Esophagus (tissue), 2 donors: Measurements from ENCODE around the gene CEACAM3. TPM values are rescaled to one million over a fixed set of nuclear protein-coding genes. Genes with fewer than 3 reads are reported as not detected.
A peak's percentile ranks its signal among the peaks of the same experiment; 100 is the strongest.
"Not testable (repeated sequence)": the region's sequence is repeated elsewhere in the genome, so short reads cannot be mapped to it uniquely, and the experiment has no call there.

Experiments used
- H3K27ac ChIP-seq, 2 donors: one replicate each; pipeline ENCODE4 v1.5.1; 2013; ENCODE audit warnings: low read depth in 2 of 2, mild to moderate bottlenecking in 2 of 2, inconsistent platforms in 1 of 2, low read length in 1 of 2, moderate library complexity in 1 of 2
- H3K27me3 ChIP-seq, 2 donors: one replicate each; pipeline ENCODE4 v1.6.1; 2013; ENCODE audit warnings: low read length in 2 of 2, control low read depth in 1 of 2, mild to moderate bottlenecking in 1 of 2; ENCODE audit not compliant: insufficient read depth in 2 of 2, control insufficient read depth in 1 of 2
- H3K36me3 ChIP-seq, 2 donors: one replicate each; pipeline ENCODE4 v1.6.1; 2013; ENCODE audit warnings: low read length in 1 of 2; ENCODE audit not compliant: control insufficient read depth in 2 of 2, insufficient read depth in 2 of 2
- H3K4me1 ChIP-seq, 2 donors: one replicate each; pipeline ENCODE4 v1.6.1; 2013; ENCODE audit warnings: low read length in 1 of 2; ENCODE audit not compliant: control insufficient read depth in 2 of 2, insufficient read depth in 2 of 2
- H3K4me3 ChIP-seq, 2 donors: one replicate each; pipeline ENCODE4 v1.5.1; 2013; ENCODE audit warnings: low read length in 2 of 2, mild to moderate bottlenecking in 2 of 2, low read depth in 1 of 2, moderate library complexity in 1 of 2
- H3K9me3 ChIP-seq, 2 donors: one replicate each; pipeline ENCODE4 v1.6.1; 2013; ENCODE audit warnings: mild to moderate bottlenecking in 2 of 2, low read depth in 1 of 2, low read length in 1 of 2, moderate library complexity in 1 of 2; ENCODE audit not compliant: control insufficient read depth in 2 of 2, insufficient read depth in 1 of 2
- WGBS, 2 donors: extraction: QIAGEN DNeasy Blood & Tissue Kit; methylation state at CpG; one replicate each; pipeline ENCODE4 v1.1.7; 2013; 5-methylcytosine and 5-hydroxymethylcytosine counted together
- polyA plus RNA-seq, 2 donors: library from polyadenylated mRNA; stranded (reverse); fragments of 200-250 nt; gene quantifications; one replicate each; pipeline ENCODE4 v1.2.3, GENCODE V29; 2013
- donor health status: healthy with polysubstance abuse.
- donor health status: Bipolar disorder and iron deficiency.

CEACAM3 gene
- polyA plus RNA-seq, 2 donors = 0.76 to 3.1 TPM

DNA sequence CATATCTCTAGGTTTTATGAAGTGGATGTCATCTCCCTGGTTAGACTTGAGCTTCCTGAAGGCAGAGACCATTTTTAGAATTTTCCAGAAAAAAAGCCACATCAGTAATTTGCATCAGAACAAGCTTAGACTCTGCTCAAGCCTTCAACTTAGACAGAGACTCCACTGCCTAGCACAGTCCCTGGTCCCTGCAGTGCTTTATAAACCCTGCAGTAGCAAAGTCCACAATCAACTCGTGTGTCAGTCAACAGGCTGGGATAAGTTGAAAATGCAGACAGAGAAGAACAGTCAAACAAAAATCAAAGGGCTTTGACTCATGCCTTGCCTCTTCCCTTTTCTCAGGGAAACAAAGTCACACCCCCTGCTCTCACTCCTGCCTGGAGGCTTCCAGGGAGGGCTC, 7.9 kb upstream of the CEACAM3 start:
- H3K27me3 ChIP-seq, H3K9me3 ChIP-seq, H3K36me3 ChIP-seq, H3K4me3 ChIP-seq, H3K4me1 ChIP-seq, H3K27ac ChIP-seq: not testable (repeated sequence)
- no CpG with 5 or more reads among the region's 1 CpG for WGBS, 2 donors

DNA sequence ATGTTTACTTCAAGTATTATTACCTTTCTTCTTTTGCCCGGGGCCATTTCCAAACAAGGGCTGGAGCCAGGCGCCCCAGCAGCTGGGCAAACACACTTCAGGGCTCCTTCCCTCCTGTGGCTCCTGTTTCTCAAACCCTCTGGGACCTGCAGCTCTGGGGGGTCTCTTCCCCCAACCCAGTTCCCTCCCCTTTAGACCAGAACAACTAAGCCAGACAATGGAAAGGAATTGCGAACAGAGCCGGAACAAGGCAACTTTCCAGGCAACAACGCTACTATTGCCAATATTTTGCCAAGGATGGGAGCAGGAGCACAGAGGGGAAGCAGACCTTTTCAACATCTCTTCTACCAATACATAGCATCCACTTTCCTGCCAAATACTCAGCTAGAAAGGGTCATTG, 7.3 kb upstream of the CEACAM3 start:
- 48 to 65% methylated on average over 3 of the region's 5 CpGs for WGBS, 2 donors
- H3K4me1 ChIP-seq, H3K9me3 ChIP-seq, H3K27me3 ChIP-seq, H3K27ac ChIP-seq, H3K36me3 ChIP-seq, H3K4me3 ChIP-seq: not testable (repeated sequence)

DNA sequence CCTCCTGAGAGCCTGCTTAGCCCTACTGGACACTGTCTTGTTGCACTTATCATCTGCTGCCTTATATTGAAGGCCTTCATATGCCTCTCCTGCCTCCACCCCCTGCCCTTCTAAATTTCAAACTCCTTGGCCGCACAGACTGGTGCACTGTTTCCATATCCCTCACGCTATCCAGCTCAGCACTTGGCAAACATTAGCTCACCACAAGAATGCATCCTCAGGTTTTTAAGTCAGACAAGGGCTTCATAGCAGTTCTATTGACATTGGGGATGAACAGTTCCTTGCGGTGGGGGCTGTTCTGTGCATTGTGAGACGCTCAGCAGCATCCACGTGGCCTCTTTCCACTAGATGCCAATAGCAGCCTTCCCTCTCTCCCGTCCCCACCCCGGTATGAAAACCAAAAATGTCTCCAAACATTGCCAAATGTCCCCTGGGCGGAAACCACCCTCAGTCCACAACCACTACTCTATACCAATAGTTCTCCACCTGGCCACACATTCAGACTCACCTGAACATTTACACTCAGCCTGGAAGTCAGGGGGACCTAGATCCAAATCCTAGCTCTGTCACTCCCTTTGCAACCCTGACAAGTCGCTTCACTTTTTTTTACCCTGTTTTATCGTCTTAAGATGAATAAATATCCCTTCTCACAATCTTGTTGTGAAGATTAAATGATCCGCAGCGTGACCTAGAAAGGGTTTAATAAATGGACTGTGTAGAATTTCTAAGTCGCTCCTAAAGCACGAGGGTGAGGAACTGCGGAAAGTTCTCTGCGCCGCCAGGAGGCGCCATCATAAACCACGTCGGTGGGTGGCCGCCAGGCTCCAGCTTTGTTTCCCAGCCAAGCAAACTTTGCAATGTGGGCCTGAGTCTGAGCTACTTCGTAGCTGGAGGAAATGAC, 3.6 kb upstream of the CEACAM3 start:
- Histone ChIP-seq H3K4me1 (no peaks in the 10 kb centered on the region), H3K4me3 (no peak overlapping the region), H3K36me3 (no peaks in the 10 kb centered on the region), H3K27me3 (no peaks in the 10 kb centered on the region), H3K9me3 (no peaks in the 10 kb centered on the region), H3K27ac (no peak overlapping the region)
- 17 to 23% methylated on average over 22 of the region's 22 CpGs for whole genome bisulfite sequencing, 2 donors

DNA sequence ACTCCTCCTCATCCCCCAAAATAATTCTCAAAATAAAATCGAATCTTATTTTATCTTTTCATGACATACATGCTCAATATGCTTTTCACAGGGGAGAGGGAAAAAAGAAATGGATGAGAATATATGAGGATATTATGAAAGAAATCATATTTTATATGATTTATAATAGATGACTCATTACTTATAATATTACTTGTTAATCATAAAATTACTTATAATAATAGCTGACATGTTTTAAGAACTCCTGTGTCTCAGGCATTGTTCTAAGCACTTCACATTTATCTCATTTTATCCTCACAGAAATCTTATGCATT, 3.0 kb upstream of the CEACAM3 start:
- no peak overlapping the region for H3K27ac ChIP-seq
- H3K4me3 ChIP-seq = no peak overlapping the region
- 5% methylated on average over 1 of the region's 1 CpG for WGBS, 2 donors
- H3K9me3 ChIP-seq = no peaks in the 10 kb centered on the region
- H3K27me3 ChIP-seq = no peaks in the 10 kb centered on the region
- no peaks in the 10 kb centered on the region for H3K4me1 ChIP-seq
- H3K36me3 ChIP-seq = no peaks in the 10 kb centered on the region

DNA sequence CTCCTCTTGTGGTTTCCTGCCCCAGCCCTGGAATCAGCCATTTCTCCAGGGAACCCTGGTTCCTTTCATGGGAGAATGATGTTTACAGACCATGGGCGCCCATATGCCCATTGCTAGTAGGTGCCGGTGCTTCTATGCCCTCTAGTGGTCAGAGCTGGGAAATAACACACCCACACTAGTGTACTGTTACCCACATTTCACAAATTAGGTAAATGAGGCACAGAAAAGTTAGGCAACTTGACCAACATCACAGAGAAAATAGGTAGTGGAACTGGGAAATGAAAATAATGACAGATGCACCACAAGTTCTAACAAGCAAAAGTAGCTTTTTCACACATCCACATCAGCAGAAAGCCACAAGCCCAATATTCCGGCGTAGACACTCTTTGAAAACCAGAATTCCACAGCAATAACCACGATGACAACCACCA, 1.3 kb upstream of the CEACAM3 start:
- Histone ChIP-seq H3K27me3 (no peaks in the 10 kb centered on the region), H3K27ac (no peak overlapping the region), H3K4me1 (peaks cover 0 to 3% of the 10 kb centered on the region in 2 donors), H3K9me3 (no peaks in the 10 kb centered on the region), H3K36me3 (no peaks in the 10 kb centered on the region), H3K4me3 (no peak overlapping the region)
- 37 to 39% methylated on average over 5 of the region's 5 CpGs for WGBS, 2 donors

DNA sequence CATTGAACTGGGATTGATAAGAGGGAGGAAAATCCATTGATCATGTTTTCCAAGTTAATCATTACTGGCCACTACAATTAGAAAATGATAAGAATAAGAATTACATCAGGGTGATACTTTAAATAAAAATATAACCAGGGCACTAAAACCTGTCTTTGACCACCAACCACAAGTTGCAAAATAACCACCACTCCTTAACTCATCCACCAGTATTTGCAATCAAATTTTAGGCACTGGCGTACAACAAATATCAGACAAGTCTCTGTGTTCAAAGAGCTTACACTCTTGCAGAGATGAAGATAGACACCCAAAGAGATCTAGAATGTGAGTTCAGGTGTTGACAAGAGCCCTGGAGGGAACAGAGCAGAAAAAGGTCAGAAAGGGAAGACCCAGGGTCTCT, 514 bp downstream of the CEACAM3 start:
- Histone ChIP-seq H3K27ac (no peak overlapping the region), H3K27me3 (no peaks in the 10 kb centered on the region)

DNA sequence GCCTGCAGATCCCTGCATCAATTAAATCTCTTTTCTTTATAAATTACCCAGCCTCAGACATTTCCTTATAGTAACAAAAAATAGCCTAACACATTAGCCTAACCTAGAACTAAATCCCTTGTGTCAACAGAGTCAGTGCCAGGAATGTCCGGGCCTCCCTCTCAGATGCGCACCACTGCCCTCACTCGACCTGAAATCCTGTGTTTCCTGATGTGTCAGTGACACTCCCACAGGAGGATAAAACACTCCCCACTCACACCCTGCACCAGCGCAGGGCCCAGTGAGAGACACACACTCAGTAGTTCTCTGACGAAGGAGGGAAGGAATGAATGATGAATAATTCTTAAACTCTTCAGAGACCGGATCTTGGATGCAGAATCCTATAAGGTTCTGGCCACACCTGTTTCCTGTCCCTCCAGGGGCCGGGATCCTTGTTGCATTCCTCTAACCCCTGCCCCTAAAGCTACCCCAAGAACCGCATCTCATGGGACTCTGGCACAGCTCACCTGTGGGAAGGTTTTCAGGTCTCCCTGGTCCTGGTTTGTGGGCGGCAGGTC, 3.1 kb downstream of the CEACAM3 start:
- H3K4me3 ChIP-seq = no peak overlapping the region
- H3K27ac ChIP-seq = peak overlapping the region; percentile 92 to 97
- H3K9me3 ChIP-seq = peaks cover 2 to 3% of the 10 kb centered on the region in 2 donors
- 38 to 53% methylated on average over 9 of the region's 9 CpGs for WGBS, 2 donors
- no peaks in the 10 kb centered on the region for H3K36me3 ChIP-seq
- peaks cover 0 to 8% of the 10 kb centered on the region in 2 donors for H3K4me1 ChIP-seq
- no peaks in the 10 kb centered on the region for H3K27me3 ChIP-seq

More for the DNA sequence above, 514 bp downstream of the CEACAM3 start:
- Histone ChIP-seq H3K4me3 (no peak overlapping the region), H3K36me3 (no peaks in the 10 kb centered on the region), H3K4me1 (peaks cover 0 to 8% of the 10 kb centered on the region in 2 donors), H3K9me3 (peaks cover 2 to 3% of the 10 kb centered on the region in 2 donors)
- WGBS, 2 donors = 88 to 95% methylated on average over 1 of the region's 1 CpG

DNA sequence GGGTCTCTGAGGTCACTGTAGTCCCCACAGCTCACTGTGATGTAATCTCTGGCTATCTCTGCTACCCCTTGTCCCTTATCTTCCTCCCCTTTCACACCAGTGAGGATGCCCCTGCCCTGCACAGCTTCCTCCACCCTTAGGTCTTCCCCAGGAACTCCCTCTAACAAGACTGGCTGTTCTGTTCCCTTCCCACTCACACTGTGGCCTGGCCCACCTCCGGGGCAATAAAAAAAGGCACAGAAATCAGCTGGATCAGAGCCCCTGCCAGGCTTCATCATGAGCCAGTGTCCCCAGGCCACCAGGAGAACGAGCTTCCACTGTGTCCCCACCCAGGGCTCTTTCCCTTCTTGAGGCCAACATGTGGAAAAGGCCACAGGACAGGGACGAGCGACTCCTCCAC, 4.6 kb downstream of the CEACAM3 start:
- Histone ChIP-seq H3K4me3 (no peak overlapping the region), H3K4me1 (peaks cover 0 to 8% of the 10 kb centered on the region in 2 donors), H3K27ac (peak overlapping the region; percentile 78 to 90), H3K36me3 (no peaks in the 10 kb centered on the region), H3K27me3 (no peaks in the 10 kb centered on the region), H3K9me3 (peaks cover 2 to 3% of the 10 kb centered on the region in 2 donors)
- 63 to 71% methylated on average over 4 of the region's 4 CpGs for WGBS, 2 donors

DNA sequence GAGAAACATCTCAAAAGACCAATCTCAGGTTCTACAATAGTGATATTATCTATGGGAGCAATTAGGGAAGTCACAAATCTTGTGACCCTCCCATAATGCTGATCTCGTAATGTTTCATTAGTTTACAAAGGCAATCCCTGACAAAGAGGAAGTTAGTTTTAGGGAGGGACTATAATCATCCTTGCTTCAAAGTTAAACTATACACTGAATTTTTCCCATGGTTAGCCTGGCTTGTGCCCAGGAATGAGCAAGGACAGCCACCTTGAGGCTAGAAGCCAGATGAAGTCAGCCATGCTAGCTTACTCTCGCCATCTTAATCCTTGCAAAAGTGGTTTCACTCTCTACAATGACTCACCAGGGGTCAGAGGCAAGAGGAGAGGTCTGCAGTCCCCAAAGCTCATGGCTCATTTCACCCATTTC, 5.4 kb downstream of the CEACAM3 start:
- no peaks in the 10 kb centered on the region for H3K27me3 ChIP-seq
- peak overlapping the region; percentile 78 to 93 for H3K27ac ChIP-seq

DNA sequence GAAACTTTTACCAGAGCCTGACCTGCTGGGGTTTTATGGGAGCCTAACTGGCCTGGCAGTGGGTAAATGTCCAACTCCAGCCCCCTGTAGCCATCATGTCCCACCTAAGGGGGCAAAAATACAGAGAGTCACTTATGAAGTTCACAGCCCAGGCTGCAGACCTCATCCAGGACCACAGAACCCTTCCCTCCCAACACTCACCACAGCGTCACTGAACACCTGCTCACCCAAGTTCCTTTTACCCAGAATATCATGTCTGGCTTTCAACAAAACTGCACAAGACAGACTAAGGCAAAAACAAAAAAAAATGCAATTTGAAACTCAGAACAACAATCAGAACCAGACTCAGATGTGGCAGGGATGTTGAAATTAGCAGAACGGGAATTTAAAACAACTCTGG, 6.4 kb downstream of the CEACAM3 start:
- WGBS, 2 donors = 73 to 82% methylated on average over 2 of the region's 2 CpGs
- Histone ChIP-seq H3K27ac (peak overlapping the region; percentile 64 to 93), H3K4me1 (peaks cover 0 to 8% of the 10 kb centered on the region in 2 donors)

More for the DNA sequence above, 5.4 kb downstream of the CEACAM3 start:
- no peaks in the 10 kb centered on the region for H3K36me3 ChIP-seq
- WGBS, 2 donors = 38 to 53% methylated on average over 2 of the region's 2 CpGs
- peaks cover 2 to 3% of the 10 kb centered on the region in 2 donors for H3K9me3 ChIP-seq
- no peak overlapping the region for H3K4me3 ChIP-seq
- peaks cover 0 to 8% of the 10 kb centered on the region in 2 donors for H3K4me1 ChIP-seq

More for the DNA sequence above, 6.4 kb downstream of the CEACAM3 start:
- peaks cover 2 to 3% of the 10 kb centered on the region in 2 donors for H3K9me3 ChIP-seq
- H3K27me3 ChIP-seq = no peaks in the 10 kb centered on the region
- no peak overlapping the region for H3K4me3 ChIP-seq
- no peaks in the 10 kb centered on the region for H3K36me3 ChIP-seq
